Fibroblast of villous mesenchyme (primary cell): ENCODE data around the gene CT45A9. TPM values are rescaled to one million over a fixed set of nuclear protein-coding genes. Genes with fewer than 3 reads are reported as not detected.
"Not testable (repeated sequence)": the region's sequence is repeated elsewhere in the genome, so short reads cannot be mapped to it uniquely, and the experiment has no call there.

Experiments
- DNase-seq: peaks from one replicate; pipeline ENCODE4 v3.0.0-alpha.2; 2010; ENCODE audit warnings: low read depth
- H3K4me3 ChIP-seq: 2 replicates; pipeline ENCODE4 v1.5.1; 2011; ENCODE audit warnings: low read depth, mild to moderate bottlenecking, low read length
- total RNA-seq: library from RNA; depleted of rRNA; stranded (reverse); fragments of >200 nt; gene quantifications from 2 replicates; pipeline ENCODE4 v1.2.3, GENCODE V29; 2012

CT45A9 gene
- total RNA-seq, 1 donor, result not detected

DNA sequence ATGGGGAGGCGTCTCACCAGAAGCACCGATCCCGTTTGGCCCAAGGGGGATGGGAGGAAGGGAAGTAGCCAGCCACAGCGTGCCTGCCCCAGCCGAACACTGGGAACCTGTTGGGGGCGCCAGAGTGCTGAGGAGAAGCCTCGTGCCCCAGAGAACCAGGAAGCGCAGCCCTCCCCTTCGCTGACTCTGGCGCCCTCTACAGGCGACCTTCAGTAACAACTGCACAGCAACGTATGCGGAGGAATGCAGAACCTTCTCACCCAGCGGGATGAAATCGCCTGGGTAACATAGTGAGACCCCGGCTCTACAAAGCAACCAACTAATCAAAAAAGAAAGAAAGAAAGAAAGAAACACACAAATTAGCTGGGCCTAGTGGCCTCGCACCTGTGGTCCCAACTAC, 34.4 kb downstream of the CT45A9 start, which contains the start of gene CT45A7:
TSS of gene CT45A7 (minus strand) at position 101 of the 400 bp plus-strand sequence. CDS start 3,747 bp downstream, outside the sequence.
- H3K4me3 ChIP-seq, DNase-seq: not testable (repeated sequence)

DNA sequence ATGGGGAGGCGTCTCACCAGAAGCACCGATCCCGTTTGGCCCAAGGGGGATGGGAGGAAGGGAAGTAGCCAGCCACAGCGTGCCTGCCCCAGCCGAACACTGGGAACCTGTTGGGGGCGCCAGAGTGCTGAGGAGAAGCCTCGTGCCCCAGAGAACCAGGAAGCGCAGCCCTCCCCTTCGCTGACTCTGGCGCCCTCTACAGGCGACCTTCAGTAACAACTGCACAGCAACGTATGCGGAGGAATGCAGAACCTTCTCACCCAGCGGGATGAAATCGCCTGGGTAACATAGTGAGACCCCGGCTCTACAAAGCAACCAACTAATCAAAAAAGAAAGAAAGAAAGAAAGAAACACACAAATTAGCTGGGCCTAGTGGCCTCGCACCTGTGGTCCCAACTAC, 51.7 kb downstream of the CT45A9 start, which contains the start of gene CT45A2:
TSS of gene CT45A2 (minus strand) at position 101 of the 400 bp plus-strand sequence. CDS start 3,747 bp downstream, outside the sequence.
- not testable (repeated sequence) for DNase-seq, H3K4me3 ChIP-seq

Other genes with a start within 250 kb of the CT45A9 start
- gene CT45A1, start 158.2 kb downstream of the CT45A9 start, total RNA-seq, result not detected in 2 replicates
- not detected in 2 replicates for gene CT45A3, start 103.6 kb downstream of the CT45A9 start, total RNA-seq
- not detected in 2 replicates for gene CT45A5, start 86.3 kb downstream of the CT45A9 start, total RNA-seq
- not detected in 2 replicates for gene CT45A6, start 69.0 kb downstream of the CT45A9 start, total RNA-seq
- gene CT45A2, start 51.8 kb downstream of the CT45A9 start, total RNA-seq, result not detected in 2 replicates
- gene CT45A7, start 34.5 kb downstream of the CT45A9 start, total RNA-seq, result not detected in 2 replicates
- not detected in 2 replicates for gene CT45A8, start 17.3 kb downstream of the CT45A9 start, total RNA-seq
- gene CT45A10, start 21.6 kb upstream of the CT45A9 start, total RNA-seq, result not detected in 2 replicates
- gene SAGE1, start 21.9 kb upstream of the CT45A9 start, total RNA-seq, result not detected in 2 replicates
- gene MMGT1, start 102.2 kb upstream of the CT45A9 start, total RNA-seq, result 20.0 and 33.2 TPM in 2 replicates
- 18.0 and 28.5 TPM in 2 replicates for gene SLC9A6, start 113.6 kb upstream of the CT45A9 start, total RNA-seq